Osteocyte (in vitro differentiated cells): ENCODE data around the gene CALR3. TPM values are rescaled to one million over a fixed set of nuclear protein-coding genes. Genes with fewer than 3 reads are reported as not detected.
"Not testable (repeated sequence)": the region's sequence is repeated elsewhere in the genome, so short reads cannot be mapped to it uniquely, and the experiment has no call there.

Source experiments
- DNase-seq: peaks from one replicate; pipeline ENCODE4 v3.0.0; 2021; ENCODE audit warnings: mixed read lengths; ENCODE audit not compliant: unreplicated experiment; ENCODE audit errors: extremely low spot score
- H3K27ac Mint-ChIP-seq: one replicate; pipeline ENCODE4 v1.8.0; 2021; ENCODE audit warnings: mild to moderate bottlenecking, mixed read lengths; ENCODE audit not compliant: unreplicated experiment
- H3K27me3 Mint-ChIP-seq: one replicate; pipeline ENCODE4 v1.8.0; 2021; ENCODE audit warnings: mixed read lengths; ENCODE audit not compliant: unreplicated experiment
- H3K36me3 Mint-ChIP-seq: one replicate; pipeline ENCODE4 v1.8.0; 2021; ENCODE audit warnings: mixed read lengths; ENCODE audit not compliant: unreplicated experiment
- H3K4me1 Mint-ChIP-seq: one replicate; pipeline ENCODE4 v1.8.0; 2021; ENCODE audit warnings: mixed read lengths; ENCODE audit not compliant: unreplicated experiment
- H3K4me3 Mint-ChIP-seq: one replicate; pipeline ENCODE4 v1.8.0; 2021; ENCODE audit warnings: mild to moderate bottlenecking, moderate library complexity, mixed read lengths; ENCODE audit not compliant: unreplicated experiment
- H3K9me3 Mint-ChIP-seq: one replicate; pipeline ENCODE4 v1.8.0; 2021; ENCODE audit warnings: mixed read lengths; ENCODE audit not compliant: unreplicated experiment
- total RNA-seq: library from RNA; stranded (reverse); gene quantifications from 2 replicates; pipeline ENCODE4 v1.2.1, GENCODE V29; 2021
- TF ChIP-seq, protein P1 (sequence below): fragments of 200-600 bp; sonication (generic); IDR thresholded peaks from 2 replicates; pipeline ENCODE4 v1.5.0; 2021; ENCODE audit warnings: antibody characterized with exemption, mild to moderate bottlenecking, moderate library complexity

CALR3 gene
- total RNA-seq, 1 donor from 2014 or later = not detected

DNA sequence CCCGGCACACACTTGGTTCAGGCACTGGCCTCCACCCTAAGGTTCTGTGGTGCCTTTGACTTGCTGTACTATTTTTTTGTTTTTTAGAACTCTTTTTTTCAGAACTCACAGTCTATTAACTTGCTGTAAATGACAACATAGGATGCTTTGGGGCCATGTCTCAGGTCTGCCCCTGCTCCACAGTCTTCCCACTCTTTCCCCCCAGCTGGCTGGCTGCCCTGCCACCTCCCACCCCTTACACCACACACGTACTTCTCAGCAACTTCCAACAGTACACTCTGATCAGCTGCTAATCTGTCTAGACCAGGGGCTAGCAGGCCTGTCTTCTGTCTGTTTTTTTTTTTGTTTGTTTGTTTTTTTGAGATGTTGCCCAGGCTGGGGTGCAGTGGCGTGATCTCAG, 8.3 kb upstream of the CALR3 start:
- Mint-ChIP-seq H3K36me3 (peaks cover 7% of the 10 kb centered on the region), H3K27ac (no peak overlapping the region), H3K4me3 (no peak overlapping the region), H3K9me3 (no peaks in the 10 kb centered on the region), H3K4me1 (no peaks in the 10 kb centered on the region), H3K27me3 (no peaks in the 10 kb centered on the region)
- DNase-seq = no peak
- TF ChIP-seq, protein P1, sequence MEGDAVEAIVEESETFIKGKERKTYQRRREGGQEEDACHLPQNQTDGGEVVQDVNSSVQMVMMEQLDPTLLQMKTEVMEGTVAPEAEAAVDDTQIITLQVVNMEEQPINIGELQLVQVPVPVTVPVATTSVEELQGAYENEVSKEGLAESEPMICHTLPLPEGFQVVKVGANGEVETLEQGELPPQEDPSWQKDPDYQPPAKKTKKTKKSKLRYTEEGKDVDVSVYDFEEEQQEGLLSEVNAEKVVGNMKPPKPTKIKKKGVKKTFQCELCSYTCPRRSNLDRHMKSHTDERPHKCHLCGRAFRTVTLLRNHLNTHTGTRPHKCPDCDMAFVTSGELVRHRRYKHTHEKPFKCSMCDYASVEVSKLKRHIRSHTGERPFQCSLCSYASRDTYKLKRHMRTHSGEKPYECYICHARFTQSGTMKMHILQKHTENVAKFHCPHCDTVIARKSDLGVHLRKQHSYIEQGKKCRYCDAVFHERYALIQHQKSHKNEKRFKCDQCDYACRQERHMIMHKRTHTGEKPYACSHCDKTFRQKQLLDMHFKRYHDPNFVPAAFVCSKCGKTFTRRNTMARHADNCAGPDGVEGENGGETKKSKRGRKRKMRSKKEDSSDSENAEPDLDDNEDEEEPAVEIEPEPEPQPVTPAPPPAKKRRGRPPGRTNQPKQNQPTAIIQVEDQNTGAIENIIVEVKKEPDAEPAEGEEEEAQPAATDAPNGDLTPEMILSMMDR = no peak

DNA sequence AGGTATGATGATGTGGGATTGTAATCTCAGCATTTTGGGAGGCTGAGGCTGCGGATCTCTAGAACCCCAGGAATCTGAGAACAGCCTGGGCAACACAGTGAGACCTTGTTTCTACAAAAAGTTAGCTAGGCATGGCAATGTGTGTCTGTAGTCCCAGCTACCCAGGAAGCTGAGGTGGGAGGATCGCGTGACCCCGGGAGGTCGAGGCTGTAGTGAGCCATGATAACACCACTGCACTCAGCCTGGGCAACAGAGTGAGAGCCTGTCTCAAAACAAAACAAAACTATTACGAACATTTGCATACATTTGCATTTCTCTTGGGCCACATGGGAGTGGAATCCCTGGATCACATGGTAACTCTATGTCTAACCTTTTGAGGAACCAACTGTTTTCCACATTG, 1.9 kb upstream of the CALR3 start:
- Mint-ChIP-seq H3K27ac (no peak overlapping the region), H3K27me3 (no peaks in the 10 kb centered on the region), H3K36me3 (peaks cover 7% of the 10 kb centered on the region), H3K4me1 (peaks cover 28% of the 10 kb centered on the region), H3K4me3 (peak overlapping the region; percentile 99), H3K9me3 (no peaks in the 10 kb centered on the region)
- DNase-seq = no peak
- TF ChIP-seq, protein P1 = no peak

DNA sequence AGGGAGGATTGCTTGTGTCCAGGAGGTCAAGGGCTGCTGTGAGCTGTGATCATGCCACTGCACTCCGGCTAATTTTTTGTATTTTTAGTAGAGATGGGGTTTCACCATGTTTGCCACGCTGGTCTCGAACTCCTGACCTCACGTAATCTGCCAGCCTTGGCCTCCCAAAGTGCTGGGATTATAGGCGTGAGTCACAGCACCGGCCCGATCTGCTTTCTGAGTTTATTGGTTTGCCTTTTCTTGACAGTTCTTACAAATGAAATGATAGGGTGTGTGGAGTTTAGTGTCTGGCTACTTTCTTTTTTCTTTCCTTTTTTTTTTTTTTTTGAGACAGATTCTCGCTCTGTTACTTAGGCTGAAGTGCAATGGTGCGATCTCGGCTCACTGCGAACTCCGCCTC, 1.1 kb upstream of the CALR3 start:
- TF ChIP-seq, protein P1 = no peak
- no peaks in the 10 kb centered on the region for H3K27me3 Mint-ChIP-seq
- H3K36me3 Mint-ChIP-seq = peaks cover 7% of the 10 kb centered on the region
- H3K9me3 Mint-ChIP-seq = no peaks in the 10 kb centered on the region
- H3K27ac Mint-ChIP-seq = peak overlapping the region; percentile 95
- H3K4me3 Mint-ChIP-seq = peak overlapping the region; percentile 99
- H3K4me1 Mint-ChIP-seq = peaks cover 28% of the 10 kb centered on the region
- DNase-seq = no peak

DNA sequence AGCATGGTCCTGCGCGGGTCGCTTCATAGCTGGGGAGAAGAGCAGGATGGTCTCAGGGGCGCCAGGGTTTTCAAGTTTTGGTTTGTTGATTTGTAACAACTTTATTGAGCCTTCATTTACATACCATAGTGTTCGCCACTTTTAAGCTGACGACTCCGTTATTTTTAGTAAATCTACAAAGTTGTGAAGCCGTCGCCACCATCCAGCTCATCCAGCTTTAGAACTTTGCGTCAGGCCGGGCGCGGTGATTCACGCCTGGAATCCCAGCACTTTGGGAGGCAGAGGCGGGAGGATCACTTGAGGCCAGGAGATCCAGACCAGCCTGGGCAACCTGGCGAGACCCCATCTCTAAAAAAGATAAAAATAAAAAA, 631 bp upstream of the CALR3 start:
- Mint-ChIP-seq H3K27me3 (no peaks in the 10 kb centered on the region), H3K9me3 (no peaks in the 10 kb centered on the region), H3K27ac (peak overlapping the region; percentile 95), H3K36me3 (peaks cover 7% of the 10 kb centered on the region), H3K4me3 (peak overlapping the region; percentile 99), H3K4me1 (peaks cover 28% of the 10 kb centered on the region)
- TF ChIP-seq, protein P1 = no peak
- no peak for DNase-seq

DNA sequence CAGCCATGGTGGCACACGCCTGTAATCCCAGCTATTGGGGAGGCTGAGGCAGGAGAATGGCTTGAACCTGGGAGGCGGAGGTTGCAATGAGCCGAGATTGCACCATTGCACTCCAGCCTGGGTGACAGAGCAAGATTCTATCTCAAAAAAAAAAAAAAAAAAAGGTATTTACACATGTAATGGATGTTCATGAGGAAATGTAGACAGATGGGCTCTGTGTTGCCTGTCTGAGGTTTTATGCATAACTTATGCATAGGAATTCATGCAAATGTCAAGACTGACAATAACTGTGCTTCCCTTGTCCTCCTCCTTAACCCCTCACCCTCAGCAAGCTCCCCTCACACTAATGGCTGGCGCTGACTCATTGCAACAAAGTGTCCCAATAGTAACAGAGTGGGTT, 9.5 kb downstream of the CALR3 start:
- H3K4me1 Mint-ChIP-seq, H3K27me3 Mint-ChIP-seq, DNase-seq, H3K9me3 Mint-ChIP-seq, H3K27ac Mint-ChIP-seq, H3K36me3 Mint-ChIP-seq, H3K4me3 Mint-ChIP-seq: not testable (repeated sequence)

DNA sequence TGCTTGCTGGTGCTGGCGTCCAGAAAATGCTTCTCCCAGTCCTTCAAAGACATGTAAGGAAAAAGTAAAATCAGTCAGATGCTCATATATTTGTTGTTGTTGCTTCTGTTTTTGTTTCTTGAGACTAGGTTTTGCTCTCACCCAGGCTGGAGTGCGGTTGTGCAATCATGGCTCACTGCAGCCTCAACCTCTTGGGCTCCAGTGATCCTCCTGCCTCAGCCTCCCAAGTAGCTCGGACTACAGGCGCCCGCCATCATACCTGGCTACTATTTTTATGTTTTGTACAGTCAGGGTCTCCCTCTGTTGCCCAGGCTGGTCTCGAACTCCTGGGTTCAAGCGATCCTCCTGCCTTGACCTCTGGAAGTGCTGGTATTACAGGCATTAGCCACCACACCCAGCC, 13.2 kb downstream of the CALR3 start:
- no peaks in the 10 kb centered on the region for H3K9me3 Mint-ChIP-seq
- H3K4me1 Mint-ChIP-seq = no peaks in the 10 kb centered on the region
- TF ChIP-seq, protein P1 = no peak
- H3K4me3 Mint-ChIP-seq = no peak overlapping the region
- no peaks in the 10 kb centered on the region for H3K36me3 Mint-ChIP-seq
- H3K27me3 Mint-ChIP-seq = peaks cover 4% of the 10 kb centered on the region
- DNase-seq = no peak
- H3K27ac Mint-ChIP-seq = no peak overlapping the region
